Lung (tissue), 12 donors: ENCODE measurements around the gene MRPL12. TPM values are rescaled to one million over a fixed set of nuclear protein-coding genes. Genes with fewer than 3 reads are reported as not detected.

Experiments used
- ATAC-seq: fragments of 200-7000 bp; cut with Tn5 transposase; one replicate; pipeline ENCODE4 v1.9.1; 2020; ENCODE audit warnings: moderate number of reproducible peaks; ENCODE audit not compliant: insufficient read depth, low FRiP score
- DNase-seq, 3 donors: peaks; one replicate each; pipeline ENCODE4 v3.0.0-alpha.2; 2013 to 2017
- H3K27ac ChIP-seq, 2 donors: one replicate each; pipeline ENCODE4 v1.5.1; 2013; ENCODE audit warnings: mild to moderate bottlenecking in 2 of 2, moderate library complexity in 2 of 2, control low read depth in 1 of 2, inconsistent platforms in 1 of 2, low read depth in 1 of 2, low read length in 1 of 2
- H3K27me3 ChIP-seq, 3 donors: one replicate each; pipeline ENCODE4 v1.5.1; 2013; ENCODE audit warnings: low read length in 2 of 3; ENCODE audit not compliant: control insufficient read depth in 3 of 3, insufficient read depth in 3 of 3
- H3K36me3 ChIP-seq, 4 donors: one replicate each; pipeline ENCODE4 v1.5.1; 2013; ENCODE audit warnings: low read length in 4 of 4, mild to moderate bottlenecking in 1 of 4, moderate library complexity in 1 of 4; ENCODE audit not compliant: control insufficient read depth in 4 of 4, insufficient read depth in 4 of 4
- H3K4me1 ChIP-seq, 5 donors: one replicate each; pipeline ENCODE4 v1.5.1; 2013; ENCODE audit warnings: low read length in 5 of 5, mild to moderate bottlenecking in 2 of 5, moderate library complexity in 1 of 5; ENCODE audit not compliant: control insufficient read depth in 5 of 5, insufficient read depth in 5 of 5
- H3K4me3 ChIP-seq: one replicate; pipeline ENCODE4 v1.5.1; 2013; ENCODE audit warnings: mild to moderate bottlenecking, control low read depth, moderate library complexity
- H3K9ac ChIP-seq, 2 donors: one replicate each; pipeline ENCODE4 v1.5.1; 2013; ENCODE audit warnings: low read length in 2 of 2, control low read depth in 1 of 2; ENCODE audit not compliant: insufficient read depth in 1 of 2
- H3K9me3 ChIP-seq, 4 donors: one replicate each; pipeline ENCODE4 v1.5.1; 2013; ENCODE audit warnings: low read length in 3 of 4, mild to moderate bottlenecking in 1 of 4, moderate library complexity in 1 of 4; ENCODE audit not compliant: control insufficient read depth in 4 of 4, insufficient read depth in 3 of 4
- CTCF ChIP-seq: IDR thresholded peaks from 2 replicates; pipeline ENCODE4 v1.5.1; 2012; ENCODE audit warnings: mild to moderate bottlenecking; ENCODE audit errors: control extremely low read depth, extremely low read depth
- WGBS, 2 donors: extraction: QIAGEN DNeasy Blood & Tissue Kit; methylation state at CpG; one replicate each; pipeline ENCODE4 v1.1.7; 2013; 5-methylcytosine and 5-hydroxymethylcytosine counted together
- polyA plus RNA-seq, 2 donors: library from polyadenylated mRNA; stranded (reverse); fragments of 200-250 nt; gene quantifications; one replicate each; pipeline ENCODE4 v1.2.1, GENCODE V29; 2013
- total RNA-seq, 2 donors: library from RNA; depleted of rRNA in 1 of 2; stranded (reverse); fragments of >200 nt in 1 of 2; gene quantifications; one replicate each; pipeline ENCODE4 v1.2.1, GENCODE V29; 2014 to 2021
- donor health status: control.
- donor health status: control.
- donor health status: Bipolar disorder and iron deficiency.
- donor health status: healthy.
- donor health status: DM: yes; HTN: yes; CAD: no.

Gene MRPL12
- total and polyA plus RNA-seq, 4 donors = 6.1 to 154 (median 104) TPM

GRCh38 chr17:81727324-81728031 lies 24.3 kb downstream of the MRPL12 start:
- no peak for TF ChIP-seq CTCF
- no peak overlapping the region for H3K27ac ChIP-seq
- ATAC-seq = no peak
- no peaks in the 10 kb centered on the region for H3K9me3 ChIP-seq
- H3K4me1 ChIP-seq = peaks cover 0 to 9% (median 7%) of the 10 kb centered on the region in 5 donors
- H3K9ac ChIP-seq = no peak overlapping the region
- 83 to 89% methylated on average over 23 of the region's 23 CpGs for WGBS, 2 donors
- no peaks in the 10 kb centered on the region for H3K36me3 ChIP-seq
- DNase-seq = no peak
- no peak overlapping the region for H3K4me3 ChIP-seq
- H3K27me3 ChIP-seq = no peaks in the 10 kb centered on the region

GRCh38 chr17:81733507-81734404 lies 30.6 kb downstream of the MRPL12 start:
- no peaks in the 10 kb centered on the region for H3K36me3 ChIP-seq
- H3K27me3 ChIP-seq = no peaks in the 10 kb centered on the region
- H3K9me3 ChIP-seq = no peaks in the 10 kb centered on the region
- DNase-seq = peak; percentile 70 to 75 (median 71)
- H3K4me3 ChIP-seq = no peak overlapping the region
- 46 to 52% methylated on average over 31 to 32 of the region's 32 CpGs for WGBS, 2 donors
- ATAC-seq = peak; percentile 80
- peaks cover 0 to 6% (median 4%) of the 10 kb centered on the region in 5 donors for H3K4me1 ChIP-seq
- H3K9ac ChIP-seq = no peak overlapping the region
- TF ChIP-seq CTCF = peak; percentile 95
- no peak overlapping the region for H3K27ac ChIP-seq

- Histone ChIP-seq H3K9me3 (no peaks in the 10 kb centered on the region), H3K4me1 (peaks cover 0 to 6% (median 4%) of the 10 kb centered on the region in 5 donors), H3K9ac (no peak overlapping the region), H3K27me3 (no peaks in the 10 kb centered on the region), H3K36me3 (no peaks in the 10 kb centered on the region), H3K4me3 (no peak overlapping the region), H3K27ac (no peak overlapping the region)
- WGBS, 2 donors = 79 to 87% methylated on average over 35 of the region's 35 CpGs
- TF ChIP-seq CTCF = no peak
- DNase-seq = no peak
- ATAC-seq = no peak
These were observed 31.5 kb downstream of the MRPL12 start for GRCh38 chr17:81734405-81735263.
